Naive thymus-derived CD4-positive, alpha-beta T cell (primary cell): ENCODE data around the gene STARD8. TPM values are rescaled to one million over a fixed set of nuclear protein-coding genes. Genes with fewer than 3 reads are reported as not detected.
A peak's percentile ranks its signal among the peaks of the same experiment; 100 is the strongest.

Experiments
- ATAC-seq: fragments of 150-1000 bp; cut with Tn5 transposase; 2 replicates; pipeline ENCODE4 v1.10.0; 2021; ENCODE audit warnings: mild to moderate bottlenecking, moderate library complexity
- CTCF ChIA-PET: fragments of 350-600 bp; sonication (Branson Sonifier 250); formaldehyde crosslinking; loops from one replicate; lab custom pipeline; 2021; ENCODE audit warnings: antibody characterized with exemption; lab: Charles Lee
- POLR2A ChIA-PET: fragments of 350-600 bp; sonication (Branson Sonifier 250); formaldehyde crosslinking; loops from one replicate; lab custom pipeline; 2021; ENCODE audit warnings: antibody characterized with exemption, inconsistent platforms; lab: Charles Lee
- DNase-seq, 9 donors: peaks; one replicate each; pipeline versions ENCODE4 v3.0.0 to v3.0.0-alpha.2; 2020 to 2022; ENCODE audit warnings: mixed read lengths in 1 of 9
- H3K27ac ChIP-seq: one replicate; pipeline ENCODE4 v1.7.0; 2013; ENCODE audit warnings: mild to moderate bottlenecking, low read depth, low read length, moderate library complexity
- H3K27me3 ChIP-seq, 2 donors: one replicate each; pipeline ENCODE4 v1.7.0; 2013; ENCODE audit warnings: low read length in 2 of 2, mild to moderate bottlenecking in 2 of 2, moderate library complexity in 2 of 2; ENCODE audit not compliant: control insufficient read depth in 2 of 2, insufficient read depth in 2 of 2
- H3K36me3 ChIP-seq, 3 experiments: 1 replicate in 2 of 3; 2 replicates in 1 of 3; pipeline ENCODE4 v1.7.0; 2013; ENCODE audit warnings: low read length in 3 of 3, mild to moderate bottlenecking in 3 of 3, moderate library complexity in 1 of 3; ENCODE audit not compliant: insufficient read depth in 3 of 3, control insufficient read depth in 2 of 3
- H3K4me1 ChIP-seq, 2 donors: one replicate each; pipeline ENCODE4 v1.7.0; 2013; ENCODE audit warnings: low read length in 2 of 2, mild to moderate bottlenecking in 2 of 2, moderate library complexity in 1 of 2; ENCODE audit not compliant: control insufficient read depth in 2 of 2, insufficient read depth in 2 of 2
- H3K4me3 ChIP-seq: 2 replicates; pipeline ENCODE4 v1.7.0; 2013; ENCODE audit warnings: mild to moderate bottlenecking, low read length
- H3K9me3 ChIP-seq, 3 experiments: 1 replicate in 2 of 3; 2 replicates in 1 of 3; pipeline ENCODE4 v1.7.0; 2013; ENCODE audit warnings: low read length in 3 of 3; ENCODE audit not compliant: control insufficient read depth in 2 of 3
- H3K27ac Mint-ChIP-seq, 9 donors: one replicate each; pipeline ENCODE4 v1.8.0; 2020 to 2022; ENCODE audit warnings: mixed read lengths in 9 of 9, mild to moderate bottlenecking in 8 of 9, moderate library complexity in 5 of 9, inconsistent platforms in 2 of 9
- H3K27me3 Mint-ChIP-seq, 5 donors: one replicate each; pipeline ENCODE4 v1.8.0; 2021 to 2022; ENCODE audit warnings: mixed read lengths in 5 of 5, mild to moderate bottlenecking in 1 of 5
- H3K36me3 Mint-ChIP-seq, 5 donors: one replicate each; pipeline ENCODE4 v1.8.0; 2020 to 2022; ENCODE audit warnings: mixed read lengths in 5 of 5, mild to moderate bottlenecking in 3 of 5, inconsistent platforms in 1 of 5
- H3K4me1 Mint-ChIP-seq, 7 donors: one replicate each; pipeline ENCODE4 v1.8.0; 2020 to 2022; ENCODE audit warnings: mixed read lengths in 7 of 7, mild to moderate bottlenecking in 3 of 7, inconsistent platforms in 1 of 7
- H3K4me3 Mint-ChIP-seq, 10 donors: one replicate each; pipeline ENCODE4 v1.8.0; 2020 to 2022; ENCODE audit warnings: mild to moderate bottlenecking in 10 of 10, mixed read lengths in 10 of 10, moderate library complexity in 6 of 10, inconsistent platforms in 2 of 10
- H3K9me3 Mint-ChIP-seq, 11 donors: one replicate each; pipeline ENCODE4 v1.8.0; 2020 to 2022; ENCODE audit warnings: mixed read lengths in 11 of 11, mild to moderate bottlenecking in 4 of 11, inconsistent platforms in 1 of 11, moderate library complexity in 1 of 11
- intact Hi-C, 2 donors: fragments of 100-400 bp; cut with micrococcal nuclease; formaldehyde crosslinking; loops; one replicate each; pipeline ENCODE4 v1.15.1; 2023
- polyA plus RNA-seq, 2 donors: library from polyadenylated mRNA; unstranded; fragments of 300-500 nt; fragmentation: Illumina TruSeq; gene quantifications; one replicate each; pipeline ENCODE4 v1.2.3, GENCODE V29; 2021
- total RNA-seq, 6 experiments: library from RNA in 5 of 6; stranded (reverse) in 5 of 6; gene quantifications; 1 replicate in 5 of 6; 2 replicates in 1 of 6; pipeline ENCODE4 v1.2.3 and lab custom pipeline; 2021 to 2026

STARD8 gene
- total and polyA plus RNA-seq, 7 experiments from 2014 or later = 0.04 to 3.5 (median 0.62) TPM

DNA sequence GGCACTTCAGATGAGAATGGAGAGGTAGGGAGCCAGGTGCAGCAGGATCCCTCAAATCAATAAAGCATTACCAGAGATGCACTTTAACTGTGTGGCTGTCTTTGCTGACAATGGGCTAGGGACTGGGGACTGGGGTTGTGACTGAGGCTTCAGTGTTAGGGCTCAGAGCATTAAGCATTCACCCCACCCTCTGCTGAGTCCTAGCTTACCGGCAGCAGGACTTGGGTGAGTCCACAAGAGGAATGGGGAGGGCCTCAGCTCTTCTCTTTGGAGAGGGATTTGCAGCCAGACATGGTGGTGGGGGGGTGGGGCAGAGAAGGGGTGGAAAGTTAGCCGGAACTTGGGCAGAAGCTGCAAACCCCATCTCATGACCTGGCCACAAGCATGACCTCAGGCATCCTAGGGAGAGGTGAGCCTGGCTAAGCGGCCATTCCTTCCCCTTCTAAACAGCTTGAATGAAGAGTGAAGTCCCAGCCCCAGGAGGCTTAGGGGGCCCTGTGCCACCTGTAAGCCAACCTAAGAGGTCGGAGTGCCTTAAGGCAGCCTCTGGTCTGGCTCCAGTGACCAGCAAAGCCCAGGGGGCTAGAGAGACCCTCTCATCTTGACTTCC is 78.4 kb downstream of the STARD8 start:
- ChIA-PET POLR2A (no interaction called here), CTCF (no interaction called here)
- no peak overlapping the region for H3K4me3 ChIP-seq
- Mint-ChIP-seq H3K27ac (no peak overlapping the region), H3K4me1 (no peaks in the 10 kb centered on the region), H3K9me3 (peaks cover 0 to 2% (median 0%) of the 10 kb centered on the region in 11 donors), H3K27me3 (peaks cover 0 to 6% (median 3%) of the 10 kb centered on the region in 5 donors), H3K4me3 (no peak overlapping the region), H3K36me3 (no peaks in the 10 kb centered on the region)
- no peaks in the 10 kb centered on the region for H3K27me3 ChIP-seq
- H3K36me3 ChIP-seq = no peaks in the 10 kb centered on the region
- DNase-seq (no peak), ATAC-seq (no peak)
- no peak overlapping the region for H3K27ac ChIP-seq
- H3K9me3 ChIP-seq = no peaks in the 10 kb centered on the region
- intact Hi-C loops = no loop called here
- H3K4me1 ChIP-seq = no peaks in the 10 kb centered on the region

DNA sequence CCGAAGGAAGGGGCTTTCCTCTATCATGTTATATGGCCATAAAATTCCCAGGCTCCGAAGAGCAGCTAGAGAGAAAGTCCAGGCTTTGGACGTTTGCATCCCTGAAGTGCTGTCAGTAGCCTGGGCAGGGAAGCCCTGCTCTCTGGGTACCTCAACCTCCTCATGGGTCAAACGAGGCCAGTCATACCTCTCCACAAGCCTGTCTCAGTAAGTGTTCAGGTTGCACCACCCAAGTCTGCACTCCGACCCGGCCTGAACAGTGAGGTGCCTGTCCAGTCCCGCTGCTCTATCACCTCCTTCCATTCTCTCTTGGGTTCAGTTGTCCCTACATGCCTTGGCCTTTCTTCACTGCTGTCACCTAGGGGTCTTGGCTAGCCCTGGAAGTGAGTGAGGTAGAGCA is 78.9 kb downstream of the STARD8 start:
- POLR2A ChIA-PET = no interaction called here

DNA sequence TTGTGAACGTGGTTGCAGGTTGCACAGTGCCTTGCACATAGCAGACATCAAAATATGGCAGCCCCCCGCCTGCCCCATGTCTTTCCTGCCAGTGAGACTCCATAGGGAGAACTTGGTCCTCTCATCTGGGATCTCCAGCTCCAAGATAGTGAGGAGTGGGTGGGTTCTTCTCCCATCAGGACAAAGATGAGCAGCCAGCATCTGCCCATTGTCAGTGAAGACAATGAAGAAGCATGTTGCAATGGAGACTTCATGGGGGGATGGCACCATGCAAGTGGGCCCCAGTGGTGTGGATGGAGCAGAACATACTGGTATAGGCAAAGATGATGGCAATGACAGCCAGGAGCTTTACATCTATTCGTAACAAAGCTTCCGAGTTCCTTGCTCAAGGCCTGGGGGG is 80.2 kb downstream of the STARD8 start:
- POLR2A ChIA-PET = no interaction called here

More for the DNA sequence above, 78.9 kb downstream of the STARD8 start:
- no peak overlapping the region for H3K27ac Mint-ChIP-seq
- intact Hi-C loops = no loop called here
- Histone ChIP-seq H3K27me3 (no peaks in the 10 kb centered on the region), H3K27ac (no peak overlapping the region), H3K4me1 (no peaks in the 10 kb centered on the region), H3K9me3 (no peaks in the 10 kb centered on the region), H3K36me3 (no peaks in the 10 kb centered on the region), H3K4me3 (no peak overlapping the region)
- no peak for DNase-seq
- peaks cover 0 to 2% (median 0%) of the 10 kb centered on the region in 11 donors for H3K9me3 Mint-ChIP-seq
- CTCF ChIA-PET = no interaction called here
- no peak for ATAC-seq
- no peaks in the 10 kb centered on the region for H3K4me1 Mint-ChIP-seq
- H3K4me3 Mint-ChIP-seq = no peak overlapping the region
- H3K36me3 Mint-ChIP-seq = no peaks in the 10 kb centered on the region
- peaks cover 0 to 6% (median 3%) of the 10 kb centered on the region in 5 donors for H3K27me3 Mint-ChIP-seq

DNA sequence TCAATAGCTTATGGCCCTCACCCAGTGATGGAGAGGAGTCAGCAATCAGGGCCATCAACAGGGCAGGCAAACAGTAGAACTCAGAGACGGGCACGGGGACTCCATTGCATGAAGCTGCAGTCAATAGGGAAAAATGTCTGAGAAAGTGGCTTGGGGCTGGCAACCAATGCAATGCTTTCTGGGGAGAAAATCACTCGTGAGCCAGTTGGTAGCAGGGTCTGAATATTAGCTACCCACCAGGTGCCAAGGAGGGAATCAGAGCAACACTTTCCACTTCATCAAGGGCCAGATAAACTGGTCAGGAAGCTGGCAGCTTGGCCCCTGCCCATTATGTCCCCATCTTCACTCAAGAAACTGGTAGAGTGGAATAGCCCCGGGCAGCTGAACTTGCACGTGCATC is 80.7 kb downstream of the STARD8 start:
- peaks cover 0 to 6% (median 3%) of the 10 kb centered on the region in 5 donors for H3K27me3 Mint-ChIP-seq
- H3K27ac Mint-ChIP-seq = no peak overlapping the region
- H3K4me1 Mint-ChIP-seq = peaks cover 0 to 2% (median 0%) of the 10 kb centered on the region in 7 donors
- Histone ChIP-seq H3K27ac (no peak overlapping the region), H3K4me3 (no peak overlapping the region), H3K36me3 (no peaks in the 10 kb centered on the region), H3K27me3 (no peaks in the 10 kb centered on the region), H3K4me1 (no peaks in the 10 kb centered on the region), H3K9me3 (no peaks in the 10 kb centered on the region)
- intact Hi-C loops = no loop called here
- H3K4me3 Mint-ChIP-seq = no peak overlapping the region
- no peaks in the 10 kb centered on the region for H3K36me3 Mint-ChIP-seq
- ChIA-PET POLR2A (no interaction called here), CTCF (no interaction called here)
- ATAC-seq (no peak), DNase-seq (no peak)
- H3K9me3 Mint-ChIP-seq = no peaks in the 10 kb centered on the region

More for the DNA sequence above, 80.2 kb downstream of the STARD8 start:
- DNase-seq = no peak
- no peak for ATAC-seq
- peaks cover 0 to 6% (median 3%) of the 10 kb centered on the region in 5 donors for H3K27me3 Mint-ChIP-seq
- H3K36me3 Mint-ChIP-seq = no peaks in the 10 kb centered on the region
- CTCF ChIA-PET = no interaction called here
- H3K9me3 Mint-ChIP-seq = no peaks in the 10 kb centered on the region
- H3K4me1 ChIP-seq = no peaks in the 10 kb centered on the region
- no peaks in the 10 kb centered on the region for H3K27me3 ChIP-seq
- H3K9me3 ChIP-seq = no peaks in the 10 kb centered on the region
- intact Hi-C loops = no loop called here
- no peak overlapping the region for H3K4me3 Mint-ChIP-seq
- H3K4me1 Mint-ChIP-seq = no peaks in the 10 kb centered on the region
- no peak overlapping the region for H3K4me3 ChIP-seq
- H3K27ac ChIP-seq = no peak overlapping the region
- no peak overlapping the region for H3K27ac Mint-ChIP-seq
- H3K36me3 ChIP-seq = no peaks in the 10 kb centered on the region

DNA sequence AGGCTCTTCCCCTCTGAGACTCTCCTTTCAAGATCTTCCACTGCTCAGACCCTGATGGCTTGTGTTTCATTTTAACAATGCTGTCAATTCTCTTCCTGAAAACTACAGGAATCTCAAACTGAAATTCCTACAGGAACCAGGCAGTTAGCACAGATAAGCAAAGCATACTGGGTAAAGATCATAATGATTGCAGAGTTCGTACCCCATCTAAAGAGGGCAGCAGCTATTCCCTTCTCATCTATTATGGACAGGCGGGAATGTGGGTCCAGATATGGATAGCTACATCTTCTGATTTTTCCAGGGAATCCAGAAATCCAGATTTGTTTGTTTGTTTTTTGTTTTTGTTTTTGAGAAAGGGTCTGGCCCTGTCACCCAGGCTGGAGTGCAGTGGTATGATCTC is 83.8 kb downstream of the STARD8 start:
- Histone ChIP-seq H3K27ac (no peak overlapping the region), H3K4me1 (no peaks in the 10 kb centered on the region), H3K36me3 (no peaks in the 10 kb centered on the region), H3K4me3 (no peak overlapping the region), H3K27me3 (no peaks in the 10 kb centered on the region), H3K9me3 (no peaks in the 10 kb centered on the region)
- H3K4me1 Mint-ChIP-seq = peaks cover 0 to 2% (median 0%) of the 10 kb centered on the region in 7 donors
- H3K9me3 Mint-ChIP-seq = no peaks in the 10 kb centered on the region
- ChIA-PET CTCF (interaction anchor here (0.6 to 1.2 kb wide), 2 partner anchors 491 to 1366 kb away, joined by 3 to 4 read pairs; no protein-coding TSS in a partner anchor), POLR2A (no interaction called here)
- H3K4me3 Mint-ChIP-seq = no peak overlapping the region
- peaks cover 3 to 17% (median 9%) of the 10 kb centered on the region in 5 donors for H3K27me3 Mint-ChIP-seq
- no peak for ATAC-seq
- no peaks in the 10 kb centered on the region for H3K36me3 Mint-ChIP-seq
- H3K27ac Mint-ChIP-seq = no peak overlapping the region
- no peak for DNase-seq
- intact Hi-C loops = loop anchor here (5.0 kb wide), 4 partner anchors 76 to 1366 kb away; partner anchors contain the start of gene EFNB1 (in 1 of the 2)

DNA sequence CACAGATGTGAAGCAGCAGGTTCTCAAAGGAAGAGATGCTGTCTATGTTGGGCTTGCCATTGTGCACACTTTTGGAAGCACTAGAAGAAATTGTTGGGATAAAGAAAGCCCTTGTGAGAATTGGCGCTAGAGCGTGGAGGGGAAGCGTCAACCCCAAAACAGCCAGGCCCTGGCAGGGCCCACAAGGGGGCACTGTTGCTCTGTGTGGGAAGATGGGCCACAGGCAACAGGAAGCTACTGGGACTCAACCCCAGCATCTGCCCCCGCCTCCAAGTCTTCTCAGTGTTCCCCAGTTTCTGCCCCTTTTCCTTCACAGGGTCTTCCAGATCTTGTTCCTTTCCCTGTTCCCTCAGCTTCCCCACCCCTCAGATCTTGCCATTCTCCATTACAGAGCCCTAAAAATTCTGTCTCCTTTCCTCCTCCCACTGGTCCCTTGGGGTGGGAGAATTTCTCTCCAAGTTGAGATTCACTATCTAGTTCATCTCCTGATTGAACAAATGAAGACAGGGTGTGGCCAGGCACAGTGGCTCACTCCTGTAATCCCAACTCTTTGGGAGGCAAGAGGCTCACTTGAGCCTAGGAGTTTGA is 85.5 kb downstream of the STARD8 start:
- ChIA-PET POLR2A (no interaction called here), CTCF (interaction anchor here (1.0 kb wide), 1 partner anchor 99 kb away, joined by 3 read pairs; no protein-coding TSS in a partner anchor)
- Histone ChIP-seq H3K36me3 (no peaks in the 10 kb centered on the region), H3K4me3 (no peak overlapping the region), H3K4me1 (no peaks in the 10 kb centered on the region), H3K9me3 (no peaks in the 10 kb centered on the region), H3K27ac (no peak overlapping the region), H3K27me3 (no peaks in the 10 kb centered on the region)
- DNase-seq (peak; percentile 21 to 69 (median 50)), ATAC-seq (peak; percentile 78)
- intact Hi-C loops = loop anchor here (1.0 to 5.0 kb wide), 6 partner anchors 74 to 1364 kb away; partner anchors contain the start of gene EFNB1 (in 1 of the 2)
- H3K27me3 Mint-ChIP-seq = peaks cover 0 to 14% (median 9%) of the 10 kb centered on the region in 5 donors
- H3K4me1 Mint-ChIP-seq = peaks cover 0 to 2% (median 0%) of the 10 kb centered on the region in 7 donors
- H3K36me3 Mint-ChIP-seq = no peaks in the 10 kb centered on the region
- H3K9me3 Mint-ChIP-seq = no peaks in the 10 kb centered on the region
- no peak overlapping the region for H3K27ac Mint-ChIP-seq
- H3K4me3 Mint-ChIP-seq = no peak overlapping the region
